Measurements from ENCODE around the gene LMX1A. TPM values are rescaled to one million over a fixed set of nuclear protein-coding genes. Genes with fewer than 3 reads are reported as not detected.
A peak's percentile ranks its signal among the peaks of the same experiment; 100 is the strongest.

Gene LMX1A
- total RNA-seq, 1 donor from 2014 or later, result 0.04 TPM

- no peak for ATAC-seq
Observed at GRCh38 chr1:165265196-165265838, 91.2 kb downstream of the LMX1A start.

GRCh38 chr1:165259706-165260428, 96.6 kb downstream of the LMX1A start:
- ATAC-seq, result peak; percentile 65

- no peak for ATAC-seq
Observed at GRCh38 chr1:165259236-165259635, 97.3 kb downstream of the LMX1A start.

- ATAC-seq, result peak; percentile 80
Observed at GRCh38 chr1:165257969-165258459, 98.5 kb downstream of the LMX1A start.

GRCh38 chr1:165254896-165255625, 101.5 kb downstream of the LMX1A start:
- ATAC-seq, result no peak

GRCh38 chr1:165254376-165254775, 102.1 kb downstream of the LMX1A start:
- no peak for ATAC-seq

GRCh38 chr1:165253818-165254254, 102.7 kb downstream of the LMX1A start:
- ATAC-seq, result no peak

- no peak for ATAC-seq
Observed at GRCh38 chr1:165248969-165249571, 107.4 kb downstream of the LMX1A start.

GRCh38 chr1:165241952-165242351, 114.6 kb downstream of the LMX1A start:
- no peak for ATAC-seq

GRCh38 chr1:165241321-165241720, 115.2 kb downstream of the LMX1A start:
- no peak for ATAC-seq

- ATAC-seq, result no peak
Observed at GRCh38 chr1:165240492-165240891, 116.0 kb downstream of the LMX1A start.

- ATAC-seq, result no peak
Observed at GRCh38 chr1:165239873-165240272, 116.6 kb downstream of the LMX1A start.

- ATAC-seq, result no peak
Observed at GRCh38 chr1:165235777-165236291, 120.7 kb downstream of the LMX1A start.

GRCh38 chr1:165235155-165235776, 121.2 kb downstream of the LMX1A start:
- ATAC-seq, result peak; percentile 32

- ATAC-seq, result peak; percentile 36
Observed at GRCh38 chr1:165234149-165234548, 122.4 kb downstream of the LMX1A start.

- ATAC-seq, result no peak
Observed at GRCh38 chr1:165228676-165229075, 127.8 kb downstream of the LMX1A start.

GRCh38 chr1:165228111-165228655, 128.3 kb downstream of the LMX1A start:
- no peak for ATAC-seq

GRCh38 chr1:165226326-165226725, 130.2 kb downstream of the LMX1A start:
- ATAC-seq, result no peak

- no peak for ATAC-seq
Observed at GRCh38 chr1:165225650-165226049, 130.9 kb downstream of the LMX1A start.

- ATAC-seq, result no peak
Observed at GRCh38 chr1:165225062-165225461, 131.5 kb downstream of the LMX1A start.

GRCh38 chr1:165224504-165224903, 132.0 kb downstream of the LMX1A start:
- ATAC-seq, result no peak

- ATAC-seq, result no peak
Observed at GRCh38 chr1:165222580-165222979, 133.9 kb downstream of the LMX1A start.
